ENCODE measurements around the gene C9orf43.
"Not testable (repeated sequence)": the region's sequence is repeated elsewhere in the genome, so short reads cannot be mapped to it uniquely, and the experiment has no call there.

Gene C9orf43, protein sequence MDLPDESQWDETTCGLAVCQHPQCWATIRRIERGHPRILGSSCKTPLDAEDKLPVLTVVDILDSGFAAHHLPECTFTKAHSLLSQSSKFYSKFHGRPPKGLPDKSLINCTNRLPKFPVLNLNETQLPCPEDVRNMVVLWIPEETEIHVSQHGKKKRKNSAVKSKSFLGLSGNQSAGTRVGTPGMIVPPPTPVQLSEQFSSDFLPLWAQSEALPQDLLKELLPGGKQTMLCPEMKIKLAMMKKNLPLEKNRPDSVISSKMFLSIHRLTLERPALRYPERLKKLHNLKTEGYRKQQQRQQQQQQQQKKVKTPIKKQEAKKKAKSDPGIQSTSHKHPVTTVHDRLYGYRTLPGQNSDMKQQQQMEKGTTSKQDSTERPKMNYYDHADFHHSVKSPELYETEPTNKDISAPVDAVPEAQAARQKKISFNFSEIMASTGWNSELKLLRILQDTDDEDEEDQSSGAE

DNA sequence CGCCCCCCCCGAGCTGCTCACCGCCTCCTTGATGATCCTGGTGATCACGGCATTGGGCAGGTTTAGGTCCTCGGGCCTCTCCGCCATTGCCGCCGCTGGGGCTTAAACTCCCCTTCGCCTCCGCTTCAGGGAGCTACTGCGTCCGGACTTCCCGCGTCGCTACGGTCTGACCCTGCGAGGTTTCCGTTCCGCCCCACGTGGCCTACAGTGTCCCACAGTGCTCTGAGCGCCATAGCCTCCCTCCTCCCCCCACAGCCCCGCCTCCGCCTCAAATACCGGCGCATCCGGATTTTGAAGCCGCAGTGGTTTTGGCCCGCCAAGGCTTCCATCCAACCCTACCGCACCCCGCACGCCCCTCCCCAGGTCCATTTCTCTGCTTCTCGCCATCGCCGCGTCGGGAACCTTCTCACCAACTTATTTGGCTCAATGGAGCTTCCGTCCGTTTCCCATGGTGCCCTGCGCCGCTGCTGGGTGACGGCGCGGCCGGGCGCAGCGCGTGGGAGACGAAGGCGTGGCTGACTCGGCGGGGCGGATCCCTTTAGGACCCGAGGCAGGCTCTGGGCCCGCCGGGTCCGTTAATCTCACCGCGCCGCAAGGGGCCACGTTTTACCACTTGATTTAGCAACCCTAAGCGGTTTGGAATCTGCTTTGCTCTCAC lies at the start of gene C9orf43, which contains the start of gene POLE3:
Gene C9orf43 (plus strand): TSS at position 541 of the 658 bp plus-strand sequence. CDS start 2,747 bp downstream, outside the sequence.
Gene POLE3 (minus strand): TSS at position 469 of the 658 bp plus-strand sequence. CDS start 382 bp downstream, at position 87.
- DNase-seq (ENCODE audit: low read depth) = peak; percentile 92

DNA sequence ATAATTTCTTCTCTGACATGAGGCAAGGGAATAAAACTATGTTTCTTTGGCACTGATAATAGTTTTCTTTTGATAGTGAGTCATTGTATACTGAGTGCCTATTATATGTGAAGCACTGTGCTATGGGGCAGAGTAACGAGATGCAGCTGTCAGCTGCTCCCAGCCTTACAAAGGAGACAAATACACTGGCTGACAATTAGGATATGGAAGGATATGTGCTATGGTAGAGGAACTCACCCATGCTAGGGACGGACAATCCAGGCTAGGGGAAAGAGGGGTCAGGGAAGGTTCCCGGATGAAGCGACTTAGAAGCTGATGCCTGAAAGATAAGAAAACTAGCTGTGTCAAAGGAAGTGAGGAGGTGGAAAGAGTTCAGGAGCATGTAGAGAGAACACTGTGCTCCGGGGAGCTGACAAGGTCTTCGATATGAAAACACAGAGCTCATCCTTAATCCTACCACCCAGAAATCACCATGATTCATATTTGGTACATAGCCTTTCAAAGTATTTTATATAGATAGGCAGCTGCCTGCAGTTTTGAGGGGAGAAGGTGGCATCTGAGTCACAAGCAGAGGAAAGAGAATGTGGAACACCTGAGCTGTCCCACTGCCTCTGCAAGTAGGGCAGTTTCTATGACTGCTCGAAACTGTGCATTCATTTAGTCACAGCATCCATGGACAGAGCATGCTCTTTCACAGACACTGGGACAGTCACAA lies 49.1 kb upstream of the C9orf43 start:
- peak; percentile 19 for DNase-seq (ENCODE audit: low read depth)

DNA sequence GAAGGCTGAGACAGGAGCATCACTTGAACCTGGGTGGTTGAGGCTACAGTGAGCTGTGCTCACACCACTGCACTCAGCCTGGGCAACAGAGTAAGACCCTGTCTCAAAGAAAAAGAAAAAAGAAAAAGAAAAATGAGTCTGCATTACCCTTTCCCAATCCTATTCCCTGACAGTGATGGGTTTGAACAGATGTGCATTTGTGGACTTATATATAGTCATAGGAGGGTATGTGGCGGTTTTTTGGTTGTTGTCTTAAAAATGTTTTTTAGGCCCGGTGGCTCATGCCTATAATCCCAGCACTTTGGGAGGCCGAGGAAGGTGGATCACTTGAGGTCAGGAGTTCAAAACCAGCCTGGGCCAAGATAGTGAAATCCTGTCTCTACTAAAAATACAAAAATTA lies 47.2 kb upstream of the C9orf43 start:
- DNase-seq (ENCODE audit: low read depth) = no peak

GRCh38 chr9:113364951-113365350 lies 45.6 kb upstream of the C9orf43 start:
- no peak for DNase-seq (ENCODE audit: low read depth)

DNA sequence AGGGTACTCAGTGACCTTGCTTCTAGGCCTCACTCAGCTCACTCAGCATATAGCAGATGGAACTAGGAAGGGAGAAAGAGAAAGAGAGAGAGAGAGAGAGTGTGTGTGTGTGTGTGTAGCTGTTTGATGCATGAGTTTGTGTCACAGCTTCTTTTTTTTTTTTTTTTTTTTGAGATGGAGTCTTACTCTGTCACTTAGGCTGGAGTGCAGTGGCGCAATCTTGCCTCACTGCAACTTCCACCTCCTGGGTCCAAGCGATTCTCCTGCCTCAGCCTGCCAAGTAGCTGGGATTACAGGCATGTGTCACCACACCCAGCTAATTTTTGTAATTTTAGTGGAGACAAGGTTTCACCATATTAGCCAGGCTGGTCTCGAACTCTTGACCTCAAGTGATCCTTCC lies 44.9 kb upstream of the C9orf43 start:
- not testable (repeated sequence) for DNase-seq (ENCODE audit: low read depth)

DNA sequence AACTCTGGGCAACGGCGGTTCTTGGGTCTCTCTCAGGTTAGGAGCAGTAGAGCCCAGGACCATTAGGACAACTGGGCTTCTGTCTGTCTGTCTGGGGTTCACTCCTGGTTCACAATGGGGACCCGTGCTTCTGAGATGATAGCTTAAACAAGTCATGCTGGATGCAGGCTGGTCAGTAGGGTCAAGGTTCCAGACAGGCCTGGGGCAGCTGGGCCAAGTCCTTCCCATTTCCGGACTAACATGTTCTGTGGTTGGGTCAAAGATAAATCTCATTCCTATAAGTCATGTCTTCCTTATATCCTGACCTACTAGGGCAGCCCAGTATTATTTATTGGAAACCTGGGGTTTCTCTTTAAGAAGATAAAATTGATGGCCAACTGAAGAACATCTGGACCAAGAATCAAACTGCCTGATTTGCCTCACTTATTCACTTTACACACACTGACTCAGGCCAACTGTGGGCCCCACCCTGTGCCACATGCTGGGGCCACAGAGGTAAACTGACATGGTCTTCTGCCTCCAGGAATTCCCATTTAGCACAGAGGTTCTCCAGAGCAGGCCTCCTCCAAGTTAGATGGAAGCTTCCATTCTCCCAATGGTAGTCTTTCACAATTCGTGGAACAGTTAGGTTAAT lies 42.1 kb upstream of the C9orf43 start:
- DNase-seq (ENCODE audit: low read depth) = no peak

DNA sequence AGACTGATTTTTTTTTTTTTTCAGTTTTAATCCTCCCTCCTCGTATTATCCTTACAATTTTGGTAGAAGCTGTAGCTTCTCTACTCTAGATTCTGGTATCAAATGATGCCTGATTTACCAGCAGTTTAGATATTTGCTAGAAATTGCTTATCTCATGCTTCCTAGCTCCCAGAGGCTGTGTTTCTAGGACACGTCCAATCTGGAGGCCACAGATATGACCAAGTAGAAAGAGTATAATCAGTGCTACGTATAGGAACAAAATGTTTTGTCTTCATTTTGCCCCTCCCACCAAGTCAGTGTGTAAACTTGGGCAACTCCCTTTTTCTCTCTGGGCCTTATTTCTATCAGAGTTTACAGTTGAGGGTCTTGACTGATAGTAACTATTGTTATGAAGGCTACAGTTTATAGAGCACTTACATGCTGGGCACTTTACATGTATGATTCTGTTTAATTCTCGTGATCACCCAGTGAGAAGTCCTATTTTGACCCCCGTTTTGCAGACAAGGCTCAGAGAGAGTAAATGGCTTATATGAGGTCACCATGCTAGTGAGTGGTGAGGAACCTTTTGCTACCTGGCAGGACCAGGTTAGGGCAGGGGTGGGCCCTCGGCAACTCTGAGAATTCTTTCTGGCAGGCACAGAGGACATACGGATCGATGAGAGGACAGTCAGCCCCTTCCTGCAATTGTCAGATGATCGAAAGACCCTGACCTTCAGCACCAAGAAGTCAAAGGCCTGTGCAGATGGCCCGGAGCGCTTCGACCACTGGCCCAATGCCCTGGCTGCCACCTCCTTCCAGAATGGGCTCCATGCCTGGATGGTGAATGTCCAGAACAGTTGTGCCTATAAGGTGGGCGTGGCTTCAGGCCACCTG lies 41.3 kb upstream of the C9orf43 start:
- no peak for DNase-seq (ENCODE audit: low read depth)

DNA sequence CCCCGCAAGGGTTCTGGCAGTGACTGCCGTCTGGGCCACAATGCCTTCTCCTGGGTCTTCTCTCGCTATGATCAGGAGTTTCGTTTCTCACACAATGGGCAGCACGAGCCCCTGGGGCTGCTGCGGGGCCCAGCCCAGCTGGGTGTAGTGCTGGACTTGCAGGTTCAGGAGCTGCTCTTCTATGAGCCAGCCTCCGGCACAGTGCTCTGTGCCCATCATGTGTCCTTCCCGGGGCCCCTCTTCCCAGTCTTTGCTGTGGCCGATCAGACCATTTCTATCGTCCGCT lies 40.7 kb upstream of the C9orf43 start:
- no peak for DNase-seq (ENCODE audit: low read depth)

DNA sequence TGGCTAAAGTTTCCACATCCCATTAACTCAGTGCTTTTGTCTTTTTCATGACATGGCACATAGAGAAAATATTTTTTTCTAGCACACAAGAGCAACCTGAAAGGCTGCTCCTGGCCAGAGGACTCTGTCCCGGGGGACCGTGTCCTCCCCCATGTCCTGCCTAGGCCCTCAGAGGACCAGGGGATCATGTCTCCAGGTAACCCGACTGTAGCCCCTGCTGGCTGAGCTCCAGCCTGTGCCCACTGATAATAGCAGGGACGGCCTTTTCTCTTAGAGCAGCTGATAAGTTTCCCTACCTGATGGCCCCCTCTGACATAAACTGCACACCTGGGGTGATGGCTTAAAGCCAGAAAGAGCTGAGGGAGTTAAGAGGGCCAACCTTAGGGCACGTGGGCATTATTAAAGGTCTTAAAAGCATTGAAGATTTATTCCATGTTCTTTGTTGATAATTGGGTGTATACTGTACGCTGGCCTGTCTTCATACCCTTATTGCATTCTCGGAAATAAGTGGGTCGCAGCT lies 39.7 kb upstream of the C9orf43 start:
- no peak for DNase-seq (ENCODE audit: low read depth)

DNA sequence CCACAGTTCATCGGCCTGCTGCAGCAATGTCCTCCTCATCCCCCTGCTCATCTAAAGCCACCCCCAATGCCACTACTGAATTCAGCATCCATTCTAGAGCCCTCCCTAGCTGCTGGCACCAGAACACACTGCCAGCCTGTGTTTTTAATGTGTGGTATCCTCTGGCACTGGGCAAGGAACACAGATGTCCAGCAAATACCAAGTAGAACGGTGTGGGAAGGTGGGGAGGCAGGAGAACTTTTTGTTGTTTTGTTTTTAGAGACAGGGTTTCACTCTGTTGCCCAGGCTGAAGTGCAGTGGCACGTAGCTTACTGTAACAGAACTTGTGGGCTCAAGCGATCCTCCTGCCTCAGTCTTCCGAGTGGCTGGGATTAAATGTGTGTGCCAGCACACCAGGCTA lies 38.5 kb upstream of the C9orf43 start:
- no peak for DNase-seq (ENCODE audit: low read depth)

- no peak for DNase-seq (ENCODE audit: low read depth)
Observed at GRCh38 chr9:113373256-113373655, 37.3 kb upstream of the C9orf43 start.

DNA sequence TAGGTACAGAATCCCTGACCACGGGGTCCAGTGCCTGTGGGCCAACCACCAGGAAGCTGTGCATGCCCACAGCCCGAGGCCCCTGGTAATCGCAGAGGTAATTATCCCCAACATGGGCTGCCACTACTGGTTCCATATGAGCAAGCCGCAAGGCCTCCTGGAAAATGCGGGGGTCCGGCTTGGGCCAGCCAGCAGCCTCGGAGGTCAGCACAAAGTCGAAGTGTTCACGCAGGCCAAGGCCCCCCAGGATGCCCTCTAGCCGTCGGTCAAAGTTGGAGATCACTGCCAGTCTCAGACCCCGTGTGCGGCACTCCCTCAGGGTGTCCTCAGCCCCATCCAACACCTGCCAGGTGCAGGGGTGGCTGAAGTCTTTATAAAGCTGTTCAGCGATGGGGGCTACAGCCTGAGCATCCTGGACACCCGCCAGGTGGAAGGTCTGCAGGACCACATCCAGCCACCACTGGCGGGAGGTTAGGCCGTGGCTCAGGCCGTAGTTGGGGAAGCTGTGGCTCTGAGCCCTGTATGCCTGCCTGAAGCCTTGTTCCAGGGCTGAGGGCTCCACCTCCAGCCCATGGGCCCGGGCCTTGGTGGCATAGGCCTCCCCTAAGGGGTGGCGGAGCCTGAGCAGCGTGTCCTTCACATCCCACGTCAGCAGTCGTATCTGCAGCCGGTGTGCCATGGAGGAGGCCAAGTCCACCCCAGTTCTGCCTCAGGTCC lies 36.7 kb upstream of the C9orf43 start:
- no peak for DNase-seq (ENCODE audit: low read depth)

DNA sequence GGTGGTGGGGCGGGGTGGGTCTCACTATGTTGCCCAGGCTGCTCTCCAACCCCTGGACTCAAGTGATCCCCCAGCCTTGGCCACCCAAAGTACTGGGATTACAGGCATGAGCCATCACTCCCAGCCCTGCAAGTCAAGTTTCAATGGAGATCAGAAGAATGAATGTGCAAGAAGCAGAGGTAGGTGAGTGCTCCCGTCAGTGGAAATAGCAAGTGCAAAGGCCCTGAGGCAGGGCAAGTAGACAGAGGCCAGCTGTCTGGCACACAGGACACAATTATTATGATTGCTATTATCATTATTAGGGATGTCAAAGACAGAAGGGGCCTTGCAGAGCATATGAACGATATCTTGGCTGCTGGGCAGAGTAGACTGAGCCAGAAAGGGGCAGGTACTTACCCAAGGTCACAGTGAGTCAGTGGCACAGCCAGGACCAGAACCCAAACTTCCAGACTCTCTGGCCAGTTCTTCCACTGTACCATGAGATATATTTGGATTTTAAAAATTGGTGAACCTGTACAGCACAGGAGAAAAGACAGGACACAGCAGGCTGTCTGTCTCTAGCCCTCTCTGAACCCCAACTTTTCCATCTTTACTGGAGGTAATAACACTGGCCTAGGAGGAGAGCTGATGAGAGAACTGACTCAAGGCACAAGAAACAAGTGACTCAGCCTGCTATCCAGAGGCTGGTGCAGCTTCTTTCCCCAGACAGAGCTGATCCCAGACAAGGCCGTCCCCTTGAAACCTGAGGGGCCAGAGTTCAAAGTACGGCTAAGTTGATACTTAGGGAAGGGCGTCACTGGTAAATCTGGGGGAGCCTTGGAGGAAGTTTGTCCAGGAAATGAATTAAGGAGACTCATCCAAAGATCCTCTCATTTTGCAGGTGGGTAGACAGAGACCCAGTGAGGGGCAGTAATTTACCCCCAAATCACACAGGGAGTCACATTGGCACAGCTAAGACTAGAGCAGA lies 35.2 kb upstream of the C9orf43 start:
- no peak for DNase-seq (ENCODE audit: low read depth)

DNA sequence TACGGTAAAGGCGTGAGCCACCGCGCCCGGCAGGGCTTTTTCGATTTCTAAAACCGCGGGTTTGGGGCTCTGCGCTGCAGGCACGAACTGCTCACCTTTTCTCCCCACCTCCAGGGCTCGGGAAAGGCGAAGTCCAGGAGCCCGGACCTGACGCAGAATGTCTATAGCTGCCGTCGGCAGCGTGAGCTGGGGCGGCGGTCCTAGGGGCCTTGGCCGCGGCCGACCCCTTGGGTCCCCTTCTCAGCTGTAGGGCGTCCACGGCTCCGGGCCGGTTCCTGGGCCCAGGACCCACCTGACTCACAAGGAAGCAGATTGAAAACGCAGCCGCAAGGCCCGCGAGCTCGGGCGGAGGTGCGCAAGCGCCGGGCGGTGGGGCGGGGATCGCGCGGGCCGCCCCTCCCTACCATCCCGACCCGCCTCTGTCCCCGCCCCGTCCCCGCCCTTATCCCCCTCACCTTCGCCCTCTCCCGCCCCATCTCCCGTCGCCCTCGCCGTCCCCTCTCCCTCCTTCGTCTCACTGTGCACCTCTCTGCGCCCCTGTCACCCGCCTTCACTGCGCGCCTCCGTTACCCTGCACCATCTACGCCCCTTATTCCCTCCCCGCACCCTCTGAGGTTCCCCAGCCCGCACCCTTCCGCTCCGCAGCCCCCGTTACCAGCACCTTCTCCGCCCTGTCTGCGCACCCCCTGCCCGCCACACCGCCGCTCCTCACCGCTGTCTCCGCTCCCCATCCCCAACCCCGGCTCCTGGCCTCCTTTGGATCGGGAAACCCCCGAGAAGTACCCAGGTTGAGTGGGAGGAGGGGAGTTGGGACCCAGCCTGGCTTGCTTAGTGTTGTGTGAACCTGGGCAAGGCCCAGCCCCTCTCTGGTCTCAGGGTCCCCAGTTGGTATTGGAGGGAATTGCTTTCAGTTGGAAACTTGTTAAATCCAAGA lies 33.6 kb upstream of the C9orf43 start, which contains the start of gene HDHD3:
Gene HDHD3 (minus strand): TSS at position 353 of the 934 bp plus-strand sequence. CDS start 2,632 bp downstream, outside the sequence.
- peak; percentile 57 for DNase-seq (ENCODE audit: low read depth)

- DNase-seq (ENCODE audit: low read depth) = not testable (repeated sequence)
Observed at GRCh38 chr9:113379094-113379828, 31.3 kb upstream of the C9orf43 start.

DNA sequence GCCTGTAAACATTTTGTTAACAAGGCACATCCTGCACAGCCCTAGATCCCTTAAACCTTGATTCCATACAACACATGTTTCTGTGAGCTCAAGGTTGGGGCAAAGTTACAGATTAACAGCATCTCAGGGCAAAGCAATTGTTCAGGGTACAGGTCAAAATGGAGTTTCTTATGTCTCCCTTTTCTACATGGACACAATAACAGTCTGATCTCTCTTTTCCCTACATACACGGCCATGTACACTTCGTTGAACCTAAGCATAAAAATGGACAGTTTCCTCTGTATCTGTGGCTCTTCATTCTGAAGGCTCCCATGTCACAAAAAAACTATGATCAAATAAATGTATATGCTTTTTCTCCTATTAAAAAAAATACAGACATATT lies 30.7 kb upstream of the C9orf43 start:
- not testable (repeated sequence) for DNase-seq (ENCODE audit: low read depth)

GRCh38 chr9:113380869-113381378 lies 29.6 kb upstream of the C9orf43 start:
- DNase-seq (ENCODE audit: low read depth) = no peak

Measured in stromal cell of bone marrow (primary cell).